HAP-1 (cell line): ENCODE data around the gene FAM110D.

Experiments used
- DNase-seq, 2 experiments: peaks; one replicate each; pipeline ENCODE4 v3.0.0-alpha.2; 2016 to 2020; ENCODE audit warnings: low spot score in 2 of 2
- H3K27me3 ChIP-seq: fragments of 250-450 bp; sonication (Bioruptor Pico); 2 replicates; pipeline ENCODE4 v1.5.1; 2020; ENCODE audit warnings: low read depth, mild to moderate bottlenecking, moderate library complexity
- H3K36me3 ChIP-seq: fragments of 250-450 bp; sonication (Bioruptor Pico); replicated peaks from 2 replicates; pipeline ENCODE4 v1.5.1; 2020; ENCODE audit warnings: mild to moderate bottlenecking
- H3K4me1 ChIP-seq: fragments of 250-450 bp; sonication (Bioruptor Pico); 2 replicates; pipeline ENCODE4 v1.5.1; 2020; ENCODE audit warnings: mild to moderate bottlenecking
- H3K4me3 ChIP-seq: fragments of 250-450 bp; sonication (Bioruptor Pico); 2 replicates; pipeline ENCODE4 v1.5.1; 2020; ENCODE audit warnings: mild to moderate bottlenecking, moderate library complexity
- H3K9me3 ChIP-seq: fragments of 250-450 bp; sonication (Bioruptor Pico); 2 replicates; pipeline ENCODE4 v1.5.1; 2020; ENCODE audit warnings: mild to moderate bottlenecking, moderate library complexity
- in situ Hi-C: fragments of 300-500 bp; cut with MboI; formaldehyde crosslinking; loops from 3 replicates; pipeline ENCODE4 v1.14.3; 2020; ENCODE audit warnings: low sequenced_read_pairs, inconsistent platforms, mixed read lengths

Gene FAM110D

GRCh38 chr1:26177182-26177684 is 18.4 kb downstream of the FAM110D start, which contains the start of gene CNKSR1:
CNKSR1 (plus strand) TSS chr1:26177491; CDS start chr1:26177548, 57 bp downstream.
- in situ Hi-C loops = no loop called here
- Histone ChIP-seq H3K9me3 (no peaks in the 10 kb centered on the region), H3K36me3 (no peaks in the 10 kb centered on the region), H3K4me1 (no peaks in the 10 kb centered on the region), H3K27me3 (no peaks in the 10 kb centered on the region), H3K4me3 (no peak within 1 kb of the TSS)
- no peak for DNase-seq

GRCh38 chr1:26180010-26180506 is 21.2 kb downstream of the FAM110D start:
- Histone ChIP-seq H3K27me3 (no peaks in the 10 kb centered on the region), H3K4me3 (no peak overlapping the region), H3K36me3 (no peaks in the 10 kb centered on the region), H3K9me3 (no peaks in the 10 kb centered on the region), H3K4me1 (no peaks in the 10 kb centered on the region)
- DNase-seq = no peak
- in situ Hi-C loops = no loop called here

DNA sequence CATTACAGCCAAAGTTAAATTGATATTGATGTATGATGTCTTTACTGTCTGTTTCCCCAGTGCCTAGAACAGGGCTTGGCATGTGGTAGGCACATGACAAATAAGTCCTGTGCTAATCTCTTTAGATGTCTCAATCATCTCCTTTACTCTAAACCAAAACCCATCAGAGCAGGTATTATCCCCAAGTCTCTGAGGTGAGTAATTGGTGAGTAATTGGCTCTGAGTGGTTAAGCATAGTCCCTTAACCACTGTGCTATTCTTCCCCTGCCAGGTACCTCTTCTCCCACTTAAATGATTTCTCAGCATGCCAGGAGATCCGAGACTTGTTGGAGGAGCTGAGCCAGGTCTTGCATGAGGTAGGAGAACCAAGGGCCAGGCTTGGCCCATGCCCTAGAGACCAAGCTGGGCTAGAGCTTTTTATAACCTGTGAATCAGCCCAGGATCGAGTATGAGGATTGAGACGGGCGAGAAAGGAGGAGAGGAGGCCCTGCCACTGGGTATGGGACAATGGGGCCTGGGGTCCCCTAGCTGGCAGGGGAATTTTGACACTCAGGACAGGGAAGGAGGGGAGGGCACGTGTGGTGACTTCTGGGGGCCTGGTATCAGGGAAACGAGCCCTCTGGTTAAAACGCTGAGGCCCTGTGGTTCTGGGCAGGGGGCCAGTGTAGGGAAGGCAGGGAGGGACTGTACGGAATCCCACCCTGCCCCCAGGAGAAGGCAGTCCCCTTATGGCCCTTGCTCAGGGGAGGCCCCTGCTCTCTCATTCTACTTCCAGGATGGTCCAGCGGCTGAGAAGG is 22.9 kb downstream of the FAM110D start:
- no peak for DNase-seq

GRCh38 chr1:26182383-26182696 is 23.5 kb downstream of the FAM110D start:
- Histone ChIP-seq H3K9me3 (no peaks in the 10 kb centered on the region), H3K4me1 (no peaks in the 10 kb centered on the region), H3K27me3 (no peaks in the 10 kb centered on the region), H3K36me3 (no peaks in the 10 kb centered on the region), H3K4me3 (no peak overlapping the region)
- in situ Hi-C loops = no loop called here
- no peak for DNase-seq

More for the DNA sequence above, 22.9 kb downstream of the FAM110D start:
- Histone ChIP-seq H3K36me3 (no peaks in the 10 kb centered on the region), H3K27me3 (no peaks in the 10 kb centered on the region), H3K9me3 (no peaks in the 10 kb centered on the region), H3K4me3 (no peak overlapping the region), H3K4me1 (no peaks in the 10 kb centered on the region)
- in situ Hi-C loops = no loop called here

- Histone ChIP-seq H3K4me3 (no peak overlapping the region), H3K36me3 (no peaks in the 10 kb centered on the region), H3K4me1 (no peaks in the 10 kb centered on the region), H3K27me3 (no peaks in the 10 kb centered on the region), H3K9me3 (no peaks in the 10 kb centered on the region)
- in situ Hi-C loops = no loop called here
- DNase-seq = no peak
Measured at GRCh38 chr1:26184086-26184485, 25.2 kb downstream of the FAM110D start.

GRCh38 chr1:26184883-26185282 is 26.0 kb downstream of the FAM110D start:
- Histone ChIP-seq H3K4me3 (no peak overlapping the region), H3K9me3 (no peaks in the 10 kb centered on the region), H3K27me3 (no peaks in the 10 kb centered on the region), H3K4me1 (no peaks in the 10 kb centered on the region), H3K36me3 (no peaks in the 10 kb centered on the region)
- no peak for DNase-seq
- in situ Hi-C loops = no loop called here

DNA sequence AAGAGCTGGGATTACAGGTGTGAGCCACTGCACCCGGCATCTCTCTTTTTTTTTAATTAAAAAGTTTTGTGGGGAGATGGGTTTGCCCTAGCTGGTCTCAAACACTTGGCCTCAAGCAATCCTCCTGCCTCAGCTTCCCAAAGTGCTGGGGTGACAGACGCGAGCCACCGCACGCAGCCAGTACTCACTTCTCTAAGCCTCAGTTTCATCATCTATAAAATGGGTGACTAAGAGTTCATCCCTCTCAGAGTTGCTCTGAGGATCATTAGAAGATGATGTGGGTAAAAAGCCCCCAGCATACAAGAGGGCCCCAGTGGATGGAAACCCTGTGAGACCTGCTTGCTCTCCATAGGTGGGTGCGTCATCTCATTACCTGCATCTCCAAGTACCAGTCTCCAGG is 29.0 kb downstream of the FAM110D start:
- DNase-seq = no peak
- Histone ChIP-seq H3K9me3 (no peaks in the 10 kb centered on the region), H3K4me3 (no peak overlapping the region), H3K36me3 (no peaks in the 10 kb centered on the region), H3K27me3 (no peaks in the 10 kb centered on the region), H3K4me1 (no peaks in the 10 kb centered on the region)
- in situ Hi-C loops = no loop called here

DNA sequence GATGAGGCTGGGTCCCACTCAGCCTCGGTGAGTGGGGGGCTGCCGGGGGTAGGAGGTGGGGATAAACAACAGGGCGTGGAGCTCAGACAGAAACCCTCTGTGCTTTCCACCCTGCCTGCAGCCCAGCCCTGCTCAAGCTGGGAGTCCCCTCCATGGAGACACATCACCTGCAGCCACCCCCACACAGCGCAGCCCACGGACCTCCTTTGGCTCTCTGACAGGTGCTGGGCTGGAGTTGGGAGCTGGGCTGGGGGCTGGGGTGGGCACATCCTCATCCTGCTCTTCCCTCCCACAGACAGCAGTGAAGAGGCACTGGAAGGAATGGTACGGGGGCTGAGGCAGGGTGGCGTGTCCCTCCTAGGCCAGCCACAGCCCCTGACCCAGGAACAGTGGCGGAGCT is 29.6 kb downstream of the FAM110D start:
- Histone ChIP-seq H3K27me3 (no peaks in the 10 kb centered on the region), H3K9me3 (no peaks in the 10 kb centered on the region), H3K4me1 (no peaks in the 10 kb centered on the region), H3K4me3 (no peak overlapping the region), H3K36me3 (no peaks in the 10 kb centered on the region)
- in situ Hi-C loops = no loop called here
- no peak for DNase-seq

- DNase-seq = no peak
- Histone ChIP-seq H3K36me3 (no peaks in the 10 kb centered on the region), H3K27me3 (no peaks in the 10 kb centered on the region), H3K4me1 (no peaks in the 10 kb centered on the region), H3K4me3 (no peak overlapping the region), H3K9me3 (no peaks in the 10 kb centered on the region)
- in situ Hi-C loops = no loop called here
Measured at GRCh38 chr1:26189331-26189730, 30.5 kb downstream of the FAM110D start.

DNA sequence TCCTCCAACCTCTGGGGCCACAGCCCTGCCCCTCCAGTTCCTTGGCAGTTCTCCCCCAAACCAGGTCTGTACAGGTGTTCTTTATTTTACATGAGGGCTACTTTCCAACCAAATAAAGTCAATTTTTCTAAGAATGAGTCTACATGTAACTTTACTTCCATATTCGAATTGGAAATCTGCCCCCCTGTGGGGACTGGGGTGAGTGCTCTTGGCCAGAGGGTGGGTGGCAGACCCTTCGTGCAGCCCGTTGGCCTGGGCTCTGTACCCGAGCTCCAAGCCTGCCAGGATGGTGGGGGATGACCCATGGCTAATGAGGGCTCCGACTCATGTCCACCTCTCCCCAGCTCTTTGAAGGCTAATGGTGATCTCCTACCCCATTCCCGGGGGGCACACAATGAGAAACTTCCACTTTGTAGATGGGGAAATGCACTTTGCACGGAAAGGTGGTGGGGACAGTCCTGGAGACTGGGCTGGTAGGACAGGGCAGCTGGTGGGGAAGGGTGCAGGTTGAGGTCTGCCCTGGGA is 30.9 kb downstream of the FAM110D start:
- no peak for DNase-seq
- in situ Hi-C loops = no loop called here
- H3K9me3 ChIP-seq = no peaks in the 10 kb centered on the region
- H3K27me3 ChIP-seq = no peaks in the 10 kb centered on the region
- no peak overlapping the region for H3K4me3 ChIP-seq
- H3K4me1 ChIP-seq = no peaks in the 10 kb centered on the region
- H3K36me3 ChIP-seq = no peaks in the 10 kb centered on the region

GRCh38 chr1:26190373-26190987 is 31.6 kb downstream of the FAM110D start, which contains the start of gene CATSPER4:
CATSPER4 (plus strand) TSS chr1:26190602; CDS start chr1:26190628, 26 bp downstream.
- no peaks in the 10 kb centered on the region for H3K36me3 ChIP-seq
- in situ Hi-C loops = no loop called here
- peak; percentile 34 to 66 for DNase-seq
- H3K27me3 ChIP-seq = no peaks in the 10 kb centered on the region
- H3K4me1 ChIP-seq = no peaks in the 10 kb centered on the region
- H3K4me3 ChIP-seq = no peak within 1 kb of the TSS
- no peaks in the 10 kb centered on the region for H3K9me3 ChIP-seq

- Histone ChIP-seq H3K4me1 (no peaks in the 10 kb centered on the region), H3K4me3 (no peak overlapping the region), H3K36me3 (no peaks in the 10 kb centered on the region), H3K27me3 (no peaks in the 10 kb centered on the region), H3K9me3 (no peaks in the 10 kb centered on the region)
- DNase-seq = no peak
- in situ Hi-C loops = no loop called here
Measured at GRCh38 chr1:26191739-26192138, 32.9 kb downstream of the FAM110D start.

DNA sequence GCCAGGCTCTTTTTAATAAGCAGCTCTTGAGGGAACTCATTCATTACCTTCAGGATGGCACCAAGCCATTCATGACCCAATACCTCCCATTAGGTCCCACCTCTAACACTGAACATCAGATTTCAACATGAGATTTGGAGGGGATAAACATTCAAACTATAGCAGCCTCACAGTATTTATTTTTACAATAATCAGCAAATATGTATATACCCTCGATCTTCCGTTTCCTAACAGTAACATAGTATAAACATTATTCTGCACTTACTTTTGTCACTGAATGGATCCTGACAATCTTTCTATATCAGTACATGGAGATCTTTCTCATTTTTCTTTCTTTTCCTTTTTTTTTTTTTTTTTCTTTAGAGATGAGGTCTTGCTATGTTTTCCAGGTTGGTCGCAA is 36.9 kb downstream of the FAM110D start:
- Histone ChIP-seq H3K27me3 (no peaks in the 10 kb centered on the region), H3K4me1 (no peaks in the 10 kb centered on the region), H3K9me3 (no peaks in the 10 kb centered on the region), H3K4me3 (no peak overlapping the region), H3K36me3 (no peaks in the 10 kb centered on the region)
- DNase-seq = no peak
- in situ Hi-C loops = no loop called here

DNA sequence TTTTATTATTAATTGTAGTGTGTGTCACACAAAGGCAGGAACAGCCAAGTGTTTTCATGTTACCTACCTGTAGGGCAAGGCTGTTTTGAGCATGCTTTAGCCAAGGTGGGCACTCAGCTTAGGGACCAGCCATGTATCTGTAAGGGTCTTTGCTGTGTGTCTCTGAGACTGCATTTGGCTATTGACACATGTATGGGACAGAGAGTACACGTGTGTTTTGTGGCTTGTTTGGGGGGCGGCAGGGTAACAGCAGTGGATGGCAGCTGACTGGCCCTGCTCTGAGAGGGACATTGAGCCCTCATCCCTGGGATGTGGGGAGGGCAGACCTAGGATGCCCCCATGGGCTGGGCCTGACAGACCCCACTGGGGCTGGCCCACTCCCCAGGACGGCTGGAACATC is 38.4 kb downstream of the FAM110D start:
- Histone ChIP-seq H3K36me3 (no peaks in the 10 kb centered on the region), H3K4me3 (no peak overlapping the region), H3K9me3 (no peaks in the 10 kb centered on the region), H3K27me3 (no peaks in the 10 kb centered on the region), H3K4me1 (no peaks in the 10 kb centered on the region)
- no peak for DNase-seq
- in situ Hi-C loops = no loop called here
